HepG2 (cell line): ENCODE results near the gene ZCCHC7. TPM values are rescaled to one million over a fixed set of nuclear protein-coding genes. Genes with fewer than 3 reads are reported as not detected.

Source experiments
- ATAC-seq: fragments of 200-7000 bp; cut with Tn5 transposase; 3 replicates; pipeline ENCODE4 v1.9.1; 2020; ENCODE audit warnings: mild to moderate bottlenecking, moderate library complexity
- BruUV-seq: library from RNA; stranded (reverse); fragments of 400-500 nt; replicated peaks from 2 replicates; lab custom pipeline; 2021; lab: Mats Ljungman, UMichigan
- CTCF ChIA-PET: fragments of 300-600 bp; formaldehyde crosslinking; extraction: SDS; loops from one replicate; lab custom pipeline; 2021; ENCODE audit warnings: low total read pairs, inconsistent platforms, low intra/inter-chr PET ratio; lab: Yijun Ruan, JAX
- POLR2A ChIA-PET: fragments of 350-600 bp; sonication (Branson Sonifier 250); formaldehyde crosslinking; loops from one replicate; lab custom pipeline; 2020; ENCODE audit warnings: antibody characterized with exemption, inconsistent platforms; lab: Yijun Ruan, JAX
- DNase-seq: peaks from one replicate; pipeline ENCODE4 v3.0.0-alpha.2; 2015; ENCODE audit warnings: low spot score
- FAIRE-seq: peaks from 3 replicates; lab custom pipeline; 2011; peaks lifted over from hg19 to GRCh38; lab: Jason Lieb, UNC
- H2AFZ ChIP-seq: one replicate; pipeline ENCODE4 v1.6.1; 2011; ENCODE audit warnings: low read length, inconsistent platforms
- H3K27ac ChIP-seq: fragments of 300-600 bp; 3 replicates; pipeline ENCODE4 v1.8.0; 2011; ENCODE audit warnings: mixed run types, mild to moderate bottlenecking, mixed read lengths, low read length, inconsistent platforms; ENCODE audit not compliant: insufficient read depth; ENCODE audit errors: extremely low read length
- H3K27me3 ChIP-seq, 2 experiments: fragments of 200-600 bp in 1 of 2; 2 replicates in 1 of 2; 3 replicates in 1 of 2; pipeline versions ENCODE4 v1.6.0 to v1.8.0; 2011; ENCODE audit warnings: low read length in 2 of 2, mild to moderate bottlenecking in 2 of 2, moderate library complexity in 2 of 2, inconsistent platforms in 1 of 2; ENCODE audit not compliant: insufficient read depth in 2 of 2, control insufficient read depth in 1 of 2
- H3K36me3 ChIP-seq, 2 experiments: fragments of 200-600 bp in 1 of 2; replicated peaks in 1 of 2; 2 replicates in 1 of 2; 3 replicates in 1 of 2; pipeline versions ENCODE4 v1.5.1 to v1.8.0; 2011; ENCODE audit warnings: low read length in 2 of 2, inconsistent platforms in 1 of 2; ENCODE audit not compliant: insufficient read depth in 2 of 2, control insufficient read depth in 1 of 2
- H3K4me1 ChIP-seq: 2 replicates; pipeline ENCODE4 v1.5.1; 2012; ENCODE audit warnings: low read length, inconsistent platforms; ENCODE audit not compliant: insufficient read depth
- H3K4me2 ChIP-seq: 2 replicates; pipeline ENCODE4 v1.6.0; 2011; ENCODE audit warnings: low read depth, low read length, inconsistent platforms
- H3K4me3 ChIP-seq, 3 experiments: fragments of 200-600 bp in 1 of 3; sonication (generic), shearing (Covaris generic) in 1 of 3; replicated peaks in 1 of 3; 2 replicates each; pipeline ENCODE4 v1.5.1; 2011 to 2016; ENCODE audit warnings: low read length in 3 of 3, inconsistent platforms in 2 of 3, low read depth in 2 of 3, mild to moderate bottlenecking in 2 of 3, control low read depth in 1 of 3, mixed read lengths in 1 of 3; ENCODE audit not compliant: insufficient read depth in 1 of 3
- H3K79me2 ChIP-seq: one replicate; pipeline ENCODE4 v1.6.1; 2011; ENCODE audit warnings: low read length, inconsistent platforms; ENCODE audit not compliant: insufficient read depth
- H3K9ac ChIP-seq: 2 replicates; pipeline ENCODE4 v1.6.0; 2011; ENCODE audit warnings: mild to moderate bottlenecking, low read depth, low read length, inconsistent platforms; ENCODE audit not compliant: insufficient read depth
- H3K9me3 ChIP-seq: 2 replicates; pipeline ENCODE4 v1.5.1; 2012; ENCODE audit warnings: mild to moderate bottlenecking, low read length
- H4K20me1 ChIP-seq: 2 replicates; pipeline ENCODE4 v1.6.0; 2011; ENCODE audit warnings: inconsistent platforms, mild to moderate bottlenecking, low read length, moderate library complexity; ENCODE audit not compliant: insufficient read depth
- KLF12 ChIP-seq: sonication (generic); formaldehyde crosslinking; IDR thresholded peaks from 2 replicates; pipeline ENCODE4 v1.4.0; 2020; ENCODE audit warnings: missing genetic modification reagents, borderline replicate concordance
- RAD21 ChIP-seq: fragments of 450-650 bp; formaldehyde crosslinking; IDR thresholded peaks from 2 replicates; pipeline ENCODE4 v1.5.0; 2020; ENCODE audit warnings: mild to moderate bottlenecking
- TAF1 ChIP-seq: sonication (generic); formaldehyde crosslinking; IDR thresholded peaks from 2 replicates; pipeline ENCODE4 v1.4.0; 2020; ENCODE audit warnings: missing genetic modification reagents
- ZFP90 ChIP-seq: sonication (generic); formaldehyde crosslinking; IDR thresholded peaks from 2 replicates; pipeline ENCODE4 v1.8.0; 2022; ENCODE audit warnings: missing genetic modification reagents, mild to moderate bottlenecking, inconsistent platforms, borderline replicate concordance
- ZNF784 ChIP-seq: sonication (generic); formaldehyde crosslinking; IDR thresholded peaks from 2 replicates; pipeline ENCODE4 v1.5.1; 2020; ENCODE audit warnings: missing genetic modification reagents, mild to moderate bottlenecking, borderline replicate concordance
- WGBS: methylation state at CpG from one replicate; pipeline ENCODE4 v1.1.6; 2017; ENCODE audit warnings: low lambda C conversion rate; 5-methylcytosine and 5-hydroxymethylcytosine counted together
- in situ Hi-C: cut with HindIII; loops from 2 replicates; pipeline ENCODE4 v1.10.0; 2017; ENCODE audit warnings: low pct_unique_long_range_greater_than_20kb; ENCODE audit not compliant: extremely low pct_ligation_motif_present
- intact Hi-C: fragments of 100-400 bp; cut with micrococcal nuclease; formaldehyde crosslinking; loops from one replicate; pipeline ENCODE4 v1.10.0; 2022; ENCODE audit not compliant: unreplicated experiment
- polyA plus RNA-seq, 8 experiments: library from polyadenylated mRNA; depleted of rRNA in 3 of 8; stranded (reverse) in 7 of 8; unstranded in 1 of 8; fragments of >200 nt; fragmentation: Illumina TruSeq in 4 of 8; extraction: Trizol in 4 of 8; gene quantifications; 2 replicates each; pipeline versions ENCODE4 v1.2.1 to v1.2.3, GENCODE V29; 2011 to 2016; ENCODE audit warnings: low read depth in 4 of 8, missing spikeins in 1 of 8, mixed read lengths in 1 of 8; ENCODE audit not compliant: insufficient read depth in 1 of 8
- total RNA-seq, 5 experiments: library from RNA; depleted of rRNA; stranded (reverse); fragments of >200 nt; fragmentation: Illumina TruSeq; extraction: Trizol; gene quantifications; 2 replicates each; pipeline ENCODE4 v1.2.3, GENCODE V29; 2016; ENCODE audit warnings: low read depth in 1 of 5

ZCCHC7 gene
- total and polyA plus RNA-seq, 2 of the 13 experiments (the other 11 are each of a cell fraction or from before 2014, with no cell fraction given): 13.6 to 19.3 TPM

GRCh38 chr9:37324691-37325490 is 204.5 kb downstream of the ZCCHC7 start (continued):
- TF ChIP-seq ZNF784 (CRISPR knock-in tag): no peak
- no peak for TF ChIP-seq KLF12 (CRISPR knock-in tag)
- TF ChIP-seq TAF1 (CRISPR knock-in tag): no peak

- H3K36me3 ChIP-seq: no peaks in the 10 kb centered on the region
- BruUV-seq: no TSS peak
- no peak overlapping the region for H3K9ac ChIP-seq
- intact Hi-C loops (no loop called here), in situ Hi-C loops (no loop called here)
- WGBS: 98% methylated on average over 2 of the region's 2 CpGs
- no peak overlapping the region for H3K4me3 ChIP-seq
- no peaks in the 10 kb centered on the region for H3K4me1 ChIP-seq
- H3K27ac ChIP-seq: no peak overlapping the region
- no peak for ATAC-seq
- TF ChIP-seq ZFP90 (CRISPR knock-in tag): no peak
- no peak for TF ChIP-seq RAD21 (CRISPR knock-in tag)
- H3K9me3 ChIP-seq: no peaks in the 10 kb centered on the region
- no peak overlapping the region for H3K4me2 ChIP-seq
- H3K79me2 ChIP-seq: no peaks in the 10 kb centered on the region
- no peak overlapping the region for H2AFZ ChIP-seq
- no peak for DNase-seq
- H4K20me1 ChIP-seq: no peaks in the 10 kb centered on the region
- POLR2A ChIA-PET: no interaction called here
- H3K27me3 ChIP-seq: no peaks in the 10 kb centered on the region
- CTCF ChIA-PET: no interaction called here
- FAIRE-seq: no peak
These were observed 205.4 kb downstream of the ZCCHC7 start for GRCh38 chr9:37325778-37326177.
